Activated naive CD4-positive, alpha-beta T cell treated with anti-CD3 and anti-CD28 coated beads, Interleukin-2, amount 50 U/mL, for 24 hours (primary cell): ENCODE measurements around the gene KCNIP4.
"Not testable (repeated sequence)": the region's sequence is repeated elsewhere in the genome, so short reads cannot be mapped to it uniquely, and the experiment has no call there.

Source experiments
- H3K27ac Mint-ChIP-seq: one replicate; pipeline ENCODE4 v1.8.0; 2021; ENCODE audit warnings: mild to moderate bottlenecking, mixed read lengths
- H3K27me3 Mint-ChIP-seq: one replicate; pipeline ENCODE4 v1.8.0; 2021; ENCODE audit warnings: mixed read lengths
- H3K36me3 Mint-ChIP-seq: one replicate; pipeline ENCODE4 v1.8.0; 2021; ENCODE audit warnings: mixed read lengths
- H3K4me1 Mint-ChIP-seq: one replicate; pipeline ENCODE4 v1.8.0; 2021; ENCODE audit warnings: mixed read lengths
- H3K4me3 Mint-ChIP-seq: one replicate; pipeline ENCODE4 v1.8.0; 2021; ENCODE audit warnings: mild to moderate bottlenecking, mixed read lengths
- H3K9me3 Mint-ChIP-seq: one replicate; pipeline ENCODE4 v1.8.0; 2021; ENCODE audit warnings: mixed read lengths

The KCNIP4 gene

DNA sequence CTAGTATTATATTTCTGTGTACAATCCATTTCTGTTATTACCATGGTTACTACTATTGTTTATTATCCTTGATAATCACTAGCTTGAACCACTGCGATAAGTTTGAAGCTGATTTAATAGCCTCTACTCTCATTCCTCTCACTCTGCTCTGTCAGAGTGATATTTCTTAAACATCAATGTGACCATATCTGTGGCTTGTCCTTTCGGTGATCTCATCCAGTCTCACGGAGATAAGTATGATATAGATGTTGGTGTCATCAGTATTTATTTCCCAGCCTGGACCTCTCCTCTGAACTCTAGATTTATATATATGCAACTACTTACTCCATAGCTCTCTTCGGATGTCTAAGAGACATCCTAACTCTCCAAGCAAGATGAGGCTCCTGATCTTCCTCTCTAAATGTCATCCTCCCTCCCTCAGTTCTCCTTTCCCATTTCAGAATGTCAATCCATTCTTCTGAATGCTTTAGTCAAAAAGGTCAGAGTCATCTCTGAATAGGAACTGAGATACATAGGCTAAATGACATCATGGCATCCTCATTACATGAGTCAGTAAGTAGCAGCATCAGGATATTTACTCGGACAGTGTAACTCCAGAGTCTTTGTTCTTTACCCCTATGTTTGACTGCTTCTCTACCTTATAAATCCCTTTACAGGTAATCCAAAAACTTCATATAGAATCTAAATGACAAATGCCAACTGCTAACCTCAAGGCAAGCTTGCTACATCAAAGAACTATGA is 1118.8 kb downstream of the KCNIP4 start:
- Mint-ChIP-seq H3K9me3 (no peaks in the 10 kb centered on the region), H3K27ac (no peak overlapping the region), H3K27me3 (no peaks in the 10 kb centered on the region), H3K4me3 (no peak overlapping the region), H3K4me1 (no peaks in the 10 kb centered on the region), H3K36me3 (no peaks in the 10 kb centered on the region)

DNA sequence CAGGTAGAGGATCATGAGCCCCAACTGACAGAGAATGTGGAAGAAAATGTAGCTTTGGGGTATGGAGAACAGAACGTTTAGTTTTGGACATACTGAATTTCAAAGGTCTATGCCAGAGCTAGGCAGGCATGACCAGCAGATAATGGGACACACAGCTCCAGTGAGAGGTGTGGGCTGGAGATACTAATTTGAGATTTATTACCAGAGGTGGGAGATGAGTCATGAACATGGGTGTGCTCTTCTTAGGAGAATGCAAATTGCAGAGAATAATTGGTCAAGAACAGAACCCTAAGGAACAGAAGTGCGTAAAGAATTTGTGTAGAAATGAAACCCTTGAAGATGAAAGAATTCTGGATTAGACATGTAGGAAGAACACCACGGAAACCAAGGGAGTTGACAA is 1123.1 kb downstream of the KCNIP4 start:
- Mint-ChIP-seq H3K36me3 (no peaks in the 10 kb centered on the region), H3K27ac (no peak overlapping the region), H3K27me3 (no peaks in the 10 kb centered on the region), H3K4me1 (no peaks in the 10 kb centered on the region), H3K9me3 (peaks cover 5% of the 10 kb centered on the region), H3K4me3 (no peak overlapping the region)

DNA sequence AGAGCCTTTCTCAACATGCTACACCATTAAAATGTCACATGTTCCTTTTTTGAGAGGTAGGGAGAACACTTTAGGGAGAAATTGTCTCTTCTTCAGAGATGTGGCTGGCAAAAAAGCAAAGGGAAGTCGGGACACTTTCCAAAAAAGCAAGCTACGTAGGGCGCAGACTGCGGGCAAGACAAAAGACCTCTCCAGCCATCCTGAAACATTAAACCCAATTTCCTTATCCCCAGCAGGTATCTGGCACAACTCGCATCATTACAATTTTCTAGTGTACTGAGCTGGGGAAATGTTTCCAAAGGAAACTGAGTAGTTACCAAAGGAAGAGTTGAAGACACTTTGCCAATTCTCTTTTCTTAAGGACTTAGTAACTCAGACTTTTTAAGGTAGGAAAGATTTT is 1132.3 kb downstream of the KCNIP4 start:
- no peaks in the 10 kb centered on the region for H3K4me1 Mint-ChIP-seq
- H3K27ac Mint-ChIP-seq, result no peak overlapping the region
- no peaks in the 10 kb centered on the region for H3K27me3 Mint-ChIP-seq
- H3K9me3 Mint-ChIP-seq, result no peaks in the 10 kb centered on the region
- H3K4me3 Mint-ChIP-seq, result no peak overlapping the region
- H3K36me3 Mint-ChIP-seq, result no peaks in the 10 kb centered on the region

GRCh38 chr4:20813700-20814099 is 1134.9 kb downstream of the KCNIP4 start:
- Mint-ChIP-seq H3K27me3 (no peaks in the 10 kb centered on the region), H3K27ac (no peak overlapping the region), H3K4me3 (no peak overlapping the region)

GRCh38 chr4:20809812-20810211 is 1138.8 kb downstream of the KCNIP4 start:
- H3K9me3 Mint-ChIP-seq, result no peaks in the 10 kb centered on the region

More at GRCh38 chr4:20813700-20814099, 1134.9 kb downstream of the KCNIP4 start:
- Mint-ChIP-seq H3K4me1 (no peaks in the 10 kb centered on the region), H3K9me3 (no peaks in the 10 kb centered on the region), H3K36me3 (no peaks in the 10 kb centered on the region)

GRCh38 chr4:20805716-20806115 is 1142.9 kb downstream of the KCNIP4 start:
- Mint-ChIP-seq H3K4me3 (no peak overlapping the region), H3K4me1 (no peaks in the 10 kb centered on the region), H3K9me3 (peaks cover 17% of the 10 kb centered on the region), H3K27ac (no peak overlapping the region), H3K27me3 (no peaks in the 10 kb centered on the region), H3K36me3 (peaks cover 5% of the 10 kb centered on the region)

More at GRCh38 chr4:20809812-20810211, 1138.8 kb downstream of the KCNIP4 start:
- H3K4me1 Mint-ChIP-seq, result no peaks in the 10 kb centered on the region
- no peak overlapping the region for H3K4me3 Mint-ChIP-seq
- H3K36me3 Mint-ChIP-seq, result peaks cover 2% of the 10 kb centered on the region
- H3K27ac Mint-ChIP-seq, result no peak overlapping the region
- H3K27me3 Mint-ChIP-seq, result no peaks in the 10 kb centered on the region

DNA sequence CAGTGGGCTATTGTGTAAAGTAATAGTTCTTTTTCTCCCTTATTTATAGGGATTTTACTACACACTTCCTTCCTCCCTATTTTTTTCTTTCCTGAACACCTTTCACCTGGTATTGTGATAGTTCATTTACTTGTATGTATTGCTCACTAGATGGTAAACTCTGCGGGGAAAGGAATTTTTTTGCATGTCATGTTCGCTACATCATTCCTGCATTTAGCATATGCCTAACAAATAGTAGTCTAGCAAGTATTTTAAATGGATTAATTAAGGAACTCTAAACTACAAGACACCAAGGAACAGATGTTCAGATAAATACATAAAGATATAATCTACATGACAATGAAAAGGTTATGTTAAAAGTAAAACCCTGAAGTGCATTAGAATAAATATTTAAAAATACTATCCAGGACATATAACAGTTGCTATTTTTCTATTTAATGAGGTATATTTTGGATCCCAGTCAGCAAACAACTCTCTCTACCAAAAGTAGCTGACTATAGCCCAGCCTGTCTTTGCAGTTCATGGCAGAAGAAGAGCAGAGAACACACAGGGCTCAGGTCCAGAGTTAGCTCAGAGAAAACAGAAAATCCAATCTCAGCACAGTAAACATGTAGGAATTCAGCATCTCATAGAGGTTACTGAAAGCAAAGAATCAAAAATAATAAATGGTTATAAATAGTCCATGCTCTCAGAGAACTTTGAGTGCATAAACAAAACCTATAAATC is 1160.5 kb downstream of the KCNIP4 start:
- Mint-ChIP-seq H3K4me1 (no peaks in the 10 kb centered on the region), H3K4me3 (no peak overlapping the region), H3K27me3 (peaks cover under 1% of the 10 kb centered on the region), H3K27ac (no peak overlapping the region), H3K9me3 (no peaks in the 10 kb centered on the region), H3K36me3 (no peaks in the 10 kb centered on the region)

GRCh38 chr4:20783134-20783533 is 1165.4 kb downstream of the KCNIP4 start:
- H3K27me3 Mint-ChIP-seq, H3K36me3 Mint-ChIP-seq, H3K4me3 Mint-ChIP-seq, H3K27ac Mint-ChIP-seq, H3K4me1 Mint-ChIP-seq: not testable (repeated sequence)
- peaks cover 14% of the 10 kb centered on the region for H3K9me3 Mint-ChIP-seq

- H3K4me3 Mint-ChIP-seq, result no peak overlapping the region
- H3K27ac Mint-ChIP-seq, result no peak overlapping the region
- peaks cover 1% of the 10 kb centered on the region for H3K27me3 Mint-ChIP-seq
- no peaks in the 10 kb centered on the region for H3K36me3 Mint-ChIP-seq
- H3K4me1 Mint-ChIP-seq, result peaks cover 7% of the 10 kb centered on the region
- H3K9me3 Mint-ChIP-seq, result peaks cover 14% of the 10 kb centered on the region
Measured at GRCh38 chr4:20778896-20779295, 1169.7 kb downstream of the KCNIP4 start.

- Mint-ChIP-seq H3K36me3 (no peaks in the 10 kb centered on the region), H3K4me3 (no peak overlapping the region), H3K4me1 (peaks cover 14% of the 10 kb centered on the region), H3K27me3 (no peaks in the 10 kb centered on the region), H3K27ac (no peak overlapping the region), H3K9me3 (no peaks in the 10 kb centered on the region)
Measured at GRCh38 chr4:20773144-20773997, 1175.2 kb downstream of the KCNIP4 start.

DNA sequence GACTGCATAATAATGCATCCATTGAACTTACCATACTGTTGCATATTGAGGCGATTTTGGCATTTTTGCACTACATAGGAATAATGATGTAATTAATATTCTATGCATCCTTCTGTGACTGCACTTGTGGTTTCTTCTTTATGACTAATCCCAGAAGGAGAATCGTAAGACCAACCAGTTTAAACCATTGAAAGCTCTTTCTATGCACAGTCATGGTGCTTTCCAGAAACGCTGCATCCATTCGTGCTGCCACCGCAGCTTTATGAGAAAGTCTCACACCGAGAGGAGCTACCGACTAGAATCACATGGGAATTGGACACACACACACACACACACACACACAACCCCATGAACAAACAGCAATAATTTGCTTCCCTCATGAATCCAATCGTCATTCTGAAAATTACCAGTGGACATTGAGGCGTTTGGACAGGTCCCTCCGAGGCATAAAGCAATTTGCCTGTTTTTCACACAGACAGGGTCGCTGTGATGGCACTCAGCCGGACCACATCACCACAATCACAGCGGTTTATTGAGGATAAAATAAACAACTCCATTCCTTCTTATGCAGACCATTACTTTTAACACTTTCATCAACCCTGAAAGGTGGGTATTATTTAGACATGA is 1184.1 kb downstream of the KCNIP4 start:
- H3K4me3 Mint-ChIP-seq, result no peak overlapping the region
- no peaks in the 10 kb centered on the region for H3K27me3 Mint-ChIP-seq
- no peaks in the 10 kb centered on the region for H3K4me1 Mint-ChIP-seq
- H3K9me3 Mint-ChIP-seq, result no peaks in the 10 kb centered on the region
- H3K27ac Mint-ChIP-seq, result no peak overlapping the region
- no peaks in the 10 kb centered on the region for H3K36me3 Mint-ChIP-seq

DNA sequence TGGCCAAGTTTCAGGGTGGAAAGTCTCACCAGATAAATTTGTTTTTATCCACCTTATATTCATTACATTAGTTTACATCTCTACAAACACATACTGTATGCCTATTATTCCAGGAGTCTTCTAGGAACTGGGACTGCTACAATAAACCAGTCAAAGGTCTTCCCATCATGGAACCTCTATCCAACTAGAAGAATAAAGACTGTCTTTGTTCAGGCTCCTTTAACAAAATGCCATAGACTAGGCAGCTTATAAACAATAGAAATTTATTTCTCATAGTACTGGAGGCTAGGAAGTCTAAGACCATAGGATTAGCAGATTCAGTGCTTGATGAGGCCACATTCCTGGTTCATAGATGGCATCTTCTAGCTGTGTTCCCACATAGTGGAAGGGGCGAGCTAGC is 1186.7 kb downstream of the KCNIP4 start:
- Mint-ChIP-seq H3K4me3 (no peak overlapping the region), H3K9me3 (no peaks in the 10 kb centered on the region), H3K4me1 (no peaks in the 10 kb centered on the region), H3K27me3 (no peaks in the 10 kb centered on the region), H3K27ac (no peak overlapping the region), H3K36me3 (no peaks in the 10 kb centered on the region)

- Mint-ChIP-seq H3K27me3 (no peaks in the 10 kb centered on the region), H3K4me1 (no peaks in the 10 kb centered on the region), H3K9me3 (no peaks in the 10 kb centered on the region), H3K27ac (no peak overlapping the region), H3K36me3 (no peaks in the 10 kb centered on the region), H3K4me3 (no peak overlapping the region)
Measured at GRCh38 chr4:20761382-20761781, 1187.2 kb downstream of the KCNIP4 start.

- no peaks in the 10 kb centered on the region for H3K9me3 Mint-ChIP-seq
- H3K27ac Mint-ChIP-seq, result no peak overlapping the region
- no peak overlapping the region for H3K4me3 Mint-ChIP-seq
- no peaks in the 10 kb centered on the region for H3K36me3 Mint-ChIP-seq
- H3K4me1 Mint-ChIP-seq, result no peaks in the 10 kb centered on the region
- H3K27me3 Mint-ChIP-seq, result no peaks in the 10 kb centered on the region
Measured at GRCh38 chr4:20760053-20760452, 1188.5 kb downstream of the KCNIP4 start.

DNA sequence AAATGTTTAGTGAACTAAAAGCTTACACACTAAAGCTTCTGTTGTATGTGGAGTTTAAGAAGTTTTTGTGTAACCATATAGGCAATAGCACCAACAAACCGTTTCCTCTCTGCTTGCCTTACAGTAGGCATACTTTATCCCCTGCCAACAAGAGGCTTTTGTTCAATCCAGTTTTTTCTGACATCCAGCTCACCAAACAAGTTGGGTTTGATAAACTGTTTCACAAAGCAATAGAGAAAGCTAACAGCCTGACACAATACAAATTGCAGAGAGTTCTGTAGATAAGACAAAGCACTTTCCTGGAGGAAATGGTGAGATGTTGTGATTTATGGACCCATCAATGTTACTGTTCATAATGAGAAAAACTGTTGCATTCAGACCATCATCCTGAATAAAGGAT is 1194.5 kb downstream of the KCNIP4 start:
- Mint-ChIP-seq H3K27ac (no peak overlapping the region), H3K36me3 (peaks cover 5% of the 10 kb centered on the region), H3K9me3 (no peaks in the 10 kb centered on the region), H3K4me3 (no peak overlapping the region), H3K27me3 (no peaks in the 10 kb centered on the region), H3K4me1 (no peaks in the 10 kb centered on the region)
